ENCODE results near the gene NAA35. TPM values are rescaled to one million over a fixed set of nuclear protein-coding genes. Genes with fewer than 3 reads are reported as not detected.

The NAA35 gene
- total and polyA plus RNA-seq, 2 experiments from 2014 or later, result 29.2 to 31.6 TPM

DNA sequence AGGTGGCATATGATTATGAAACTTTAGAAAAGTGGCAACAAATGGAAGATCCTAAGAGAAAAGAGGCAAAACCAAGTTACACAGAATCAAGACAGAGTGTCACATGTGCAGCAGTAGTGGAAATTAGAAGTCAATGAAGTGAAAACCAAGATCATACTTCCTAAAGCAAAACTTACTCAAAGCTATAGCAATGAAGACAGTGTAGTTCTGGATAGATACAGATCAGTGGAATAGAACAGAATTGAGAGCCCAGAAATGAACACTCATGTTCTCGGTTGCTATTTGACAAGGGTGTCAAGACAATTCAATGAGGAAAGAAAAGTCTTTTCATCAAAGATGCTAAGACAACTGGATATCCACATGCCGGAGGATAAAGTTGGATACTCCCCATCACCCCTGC lies 43.5 kb downstream of the NAA35 start:
- Histone ChIP-seq H3K36me3 (ENCODE audit: insufficient read depth) (0 out of 2 replicates have a peak, but pooled peaks cover 5% of the 10 kb centered on the region), H3K27ac (ENCODE audit: low read depth) (no peak overlapping the region), H3K9me2 (ENCODE audit: insufficient read depth) (no peaks in the 10 kb centered on the region), H3K79me2 (replicated peaks; ENCODE audit: insufficient read depth) (no peaks in the 10 kb centered on the region; the same call in 1 of the 2 replicates), H3K4me2 (no peak overlapping the region), H3K27me3 (ENCODE audit: insufficient read depth) (no peaks in the 10 kb centered on the region), H3K4me1 (ENCODE audit: insufficient read depth) (no peaks in the 10 kb centered on the region), H4K20me1 (replicated peaks; ENCODE audit: insufficient read depth) (no peaks in the 10 kb centered on the region; the same call in 1 of the 2 replicates), H2AFZ (no peak overlapping the region), H3K4me3 (no peak overlapping the region), H3F3A (replicated peaks; ENCODE audit: low read depth) (no peaks in the 10 kb centered on the region)
- H3K27me3 Mint-ChIP-seq (ENCODE audit: insufficient read depth, low read depth, poor library complexity), result no peaks in the 10 kb centered on the region
- TF ChIP-seq CREB1 (CRISPR knock-in tag; IDR thresholded peaks at IDR 0.05; ENCODE audit: low read depth), result no peak
- TF ChIP-seq NANOG (IDR thresholded peaks at IDR 0.05; ENCODE audit: borderline replicate concordance), result no peak
- TF ChIP-seq, protein P1, sequence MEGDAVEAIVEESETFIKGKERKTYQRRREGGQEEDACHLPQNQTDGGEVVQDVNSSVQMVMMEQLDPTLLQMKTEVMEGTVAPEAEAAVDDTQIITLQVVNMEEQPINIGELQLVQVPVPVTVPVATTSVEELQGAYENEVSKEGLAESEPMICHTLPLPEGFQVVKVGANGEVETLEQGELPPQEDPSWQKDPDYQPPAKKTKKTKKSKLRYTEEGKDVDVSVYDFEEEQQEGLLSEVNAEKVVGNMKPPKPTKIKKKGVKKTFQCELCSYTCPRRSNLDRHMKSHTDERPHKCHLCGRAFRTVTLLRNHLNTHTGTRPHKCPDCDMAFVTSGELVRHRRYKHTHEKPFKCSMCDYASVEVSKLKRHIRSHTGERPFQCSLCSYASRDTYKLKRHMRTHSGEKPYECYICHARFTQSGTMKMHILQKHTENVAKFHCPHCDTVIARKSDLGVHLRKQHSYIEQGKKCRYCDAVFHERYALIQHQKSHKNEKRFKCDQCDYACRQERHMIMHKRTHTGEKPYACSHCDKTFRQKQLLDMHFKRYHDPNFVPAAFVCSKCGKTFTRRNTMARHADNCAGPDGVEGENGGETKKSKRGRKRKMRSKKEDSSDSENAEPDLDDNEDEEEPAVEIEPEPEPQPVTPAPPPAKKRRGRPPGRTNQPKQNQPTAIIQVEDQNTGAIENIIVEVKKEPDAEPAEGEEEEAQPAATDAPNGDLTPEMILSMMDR (conservative IDR thresholded peaks at IDR 0.05; ENCODE audit: low read depth in 2 of 2), result no peak
- no peak for TF ChIP-seq JUNB (IDR thresholded peaks at IDR 0.05; ENCODE audit: unreplicated experiment)
- H3K27ac Mint-ChIP-seq, result no peak overlapping the region
- no peaks in the 10 kb centered on the region for H3K9me3 Mint-ChIP-seq
- ATAC-seq (no peak), DNase-seq (ENCODE audit: low spot score) (no peak)
- no peak overlapping the region for H3K4me3 Mint-ChIP-seq
- no peaks in the 10 kb centered on the region for H3K4me1 Mint-ChIP-seq
- peaks cover 49% of the 10 kb centered on the region for H3K36me3 Mint-ChIP-seq (ENCODE audit: low read depth)

DNA sequence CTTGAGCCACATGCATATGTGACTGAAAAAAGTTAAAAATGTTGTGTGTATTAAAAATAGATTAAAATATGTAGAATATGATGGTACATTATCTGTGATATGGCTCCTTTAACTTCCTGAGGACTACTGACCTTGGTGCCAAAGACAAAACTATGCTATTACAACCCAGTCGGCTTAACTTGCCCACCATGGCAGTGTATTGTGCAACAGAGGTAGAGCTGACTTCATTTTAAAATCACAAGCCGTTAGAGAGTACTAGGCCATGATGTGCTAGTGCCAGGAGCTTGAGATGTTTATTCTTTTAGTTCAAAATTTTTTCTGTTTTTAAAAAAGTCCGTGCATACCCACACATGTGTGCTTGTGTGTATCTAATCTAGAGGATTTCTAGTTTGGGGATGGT lies 46.3 kb downstream of the NAA35 start:
- Histone ChIP-seq H4K20me1 (replicated peaks; ENCODE audit: insufficient read depth) (no peaks in the 10 kb centered on the region; the same call in 1 of the 2 replicates), H3K36me3 (ENCODE audit: insufficient read depth) (no peaks in the 10 kb centered on the region), H3K79me2 (replicated peaks; ENCODE audit: insufficient read depth) (no peaks in the 10 kb centered on the region; the same call in 1 of the 2 replicates), H3K27me3 (ENCODE audit: insufficient read depth) (no peaks in the 10 kb centered on the region), H3K27ac (ENCODE audit: low read depth) (no peak overlapping the region), H3K9me2 (ENCODE audit: insufficient read depth) (0 out of 2 replicates have a peak, but pooled peaks cover 4% of the 10 kb centered on the region), H3F3A (replicated peaks; ENCODE audit: low read depth) (no peaks in the 10 kb centered on the region), H2AFZ (no peak overlapping the region), H3K4me3 (no peak overlapping the region), H3K4me1 (ENCODE audit: insufficient read depth) (no peaks in the 10 kb centered on the region), H3K4me2 (no peak overlapping the region)
- Mint-ChIP-seq H3K27me3 (ENCODE audit: insufficient read depth, low read depth, poor library complexity) (no peaks in the 10 kb centered on the region), H3K27ac (no peak overlapping the region), H3K36me3 (ENCODE audit: low read depth) (peaks cover 51% of the 10 kb centered on the region), H3K4me3 (no peak overlapping the region), H3K9me3 (no peaks in the 10 kb centered on the region), H3K4me1 (no peaks in the 10 kb centered on the region)
- no peak for DNase-seq (ENCODE audit: low spot score)
- no peak for ATAC-seq
- TF ChIP-seq, protein P1 (conservative IDR thresholded peaks at IDR 0.05; ENCODE audit: low read depth in 2 of 2), result no peak
- TF ChIP-seq, protein P2, sequence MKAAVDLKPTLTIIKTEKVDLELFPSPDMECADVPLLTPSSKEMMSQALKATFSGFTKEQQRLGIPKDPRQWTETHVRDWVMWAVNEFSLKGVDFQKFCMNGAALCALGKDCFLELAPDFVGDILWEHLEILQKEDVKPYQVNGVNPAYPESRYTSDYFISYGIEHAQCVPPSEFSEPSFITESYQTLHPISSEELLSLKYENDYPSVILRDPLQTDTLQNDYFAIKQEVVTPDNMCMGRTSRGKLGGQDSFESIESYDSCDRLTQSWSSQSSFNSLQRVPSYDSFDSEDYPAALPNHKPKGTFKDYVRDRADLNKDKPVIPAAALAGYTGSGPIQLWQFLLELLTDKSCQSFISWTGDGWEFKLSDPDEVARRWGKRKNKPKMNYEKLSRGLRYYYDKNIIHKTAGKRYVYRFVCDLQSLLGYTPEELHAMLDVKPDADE (IDR thresholded peaks at IDR 0.05), result no peak
- TF ChIP-seq JUNB (IDR thresholded peaks at IDR 0.05; ENCODE audit: unreplicated experiment) (no peak), CREB1 (CRISPR knock-in tag; IDR thresholded peaks at IDR 0.05; ENCODE audit: low read depth) (no peak), ZNF114 (CRISPR knock-in tag; IDR thresholded peaks at IDR 0.05) (no peak), ZNF331 (CRISPR knock-in tag; IDR thresholded peaks at IDR 0.05; ENCODE audit: low read depth) (no peak), STAT1 (IDR thresholded peaks at IDR 0.05; ENCODE audit: unreplicated experiment) (no peak), EZH2phosphoT487 (IDR thresholded peaks at IDR 0.05; ENCODE audit: unreplicated experiment) (no peak)
- TF ChIP-seq, protein P3, sequence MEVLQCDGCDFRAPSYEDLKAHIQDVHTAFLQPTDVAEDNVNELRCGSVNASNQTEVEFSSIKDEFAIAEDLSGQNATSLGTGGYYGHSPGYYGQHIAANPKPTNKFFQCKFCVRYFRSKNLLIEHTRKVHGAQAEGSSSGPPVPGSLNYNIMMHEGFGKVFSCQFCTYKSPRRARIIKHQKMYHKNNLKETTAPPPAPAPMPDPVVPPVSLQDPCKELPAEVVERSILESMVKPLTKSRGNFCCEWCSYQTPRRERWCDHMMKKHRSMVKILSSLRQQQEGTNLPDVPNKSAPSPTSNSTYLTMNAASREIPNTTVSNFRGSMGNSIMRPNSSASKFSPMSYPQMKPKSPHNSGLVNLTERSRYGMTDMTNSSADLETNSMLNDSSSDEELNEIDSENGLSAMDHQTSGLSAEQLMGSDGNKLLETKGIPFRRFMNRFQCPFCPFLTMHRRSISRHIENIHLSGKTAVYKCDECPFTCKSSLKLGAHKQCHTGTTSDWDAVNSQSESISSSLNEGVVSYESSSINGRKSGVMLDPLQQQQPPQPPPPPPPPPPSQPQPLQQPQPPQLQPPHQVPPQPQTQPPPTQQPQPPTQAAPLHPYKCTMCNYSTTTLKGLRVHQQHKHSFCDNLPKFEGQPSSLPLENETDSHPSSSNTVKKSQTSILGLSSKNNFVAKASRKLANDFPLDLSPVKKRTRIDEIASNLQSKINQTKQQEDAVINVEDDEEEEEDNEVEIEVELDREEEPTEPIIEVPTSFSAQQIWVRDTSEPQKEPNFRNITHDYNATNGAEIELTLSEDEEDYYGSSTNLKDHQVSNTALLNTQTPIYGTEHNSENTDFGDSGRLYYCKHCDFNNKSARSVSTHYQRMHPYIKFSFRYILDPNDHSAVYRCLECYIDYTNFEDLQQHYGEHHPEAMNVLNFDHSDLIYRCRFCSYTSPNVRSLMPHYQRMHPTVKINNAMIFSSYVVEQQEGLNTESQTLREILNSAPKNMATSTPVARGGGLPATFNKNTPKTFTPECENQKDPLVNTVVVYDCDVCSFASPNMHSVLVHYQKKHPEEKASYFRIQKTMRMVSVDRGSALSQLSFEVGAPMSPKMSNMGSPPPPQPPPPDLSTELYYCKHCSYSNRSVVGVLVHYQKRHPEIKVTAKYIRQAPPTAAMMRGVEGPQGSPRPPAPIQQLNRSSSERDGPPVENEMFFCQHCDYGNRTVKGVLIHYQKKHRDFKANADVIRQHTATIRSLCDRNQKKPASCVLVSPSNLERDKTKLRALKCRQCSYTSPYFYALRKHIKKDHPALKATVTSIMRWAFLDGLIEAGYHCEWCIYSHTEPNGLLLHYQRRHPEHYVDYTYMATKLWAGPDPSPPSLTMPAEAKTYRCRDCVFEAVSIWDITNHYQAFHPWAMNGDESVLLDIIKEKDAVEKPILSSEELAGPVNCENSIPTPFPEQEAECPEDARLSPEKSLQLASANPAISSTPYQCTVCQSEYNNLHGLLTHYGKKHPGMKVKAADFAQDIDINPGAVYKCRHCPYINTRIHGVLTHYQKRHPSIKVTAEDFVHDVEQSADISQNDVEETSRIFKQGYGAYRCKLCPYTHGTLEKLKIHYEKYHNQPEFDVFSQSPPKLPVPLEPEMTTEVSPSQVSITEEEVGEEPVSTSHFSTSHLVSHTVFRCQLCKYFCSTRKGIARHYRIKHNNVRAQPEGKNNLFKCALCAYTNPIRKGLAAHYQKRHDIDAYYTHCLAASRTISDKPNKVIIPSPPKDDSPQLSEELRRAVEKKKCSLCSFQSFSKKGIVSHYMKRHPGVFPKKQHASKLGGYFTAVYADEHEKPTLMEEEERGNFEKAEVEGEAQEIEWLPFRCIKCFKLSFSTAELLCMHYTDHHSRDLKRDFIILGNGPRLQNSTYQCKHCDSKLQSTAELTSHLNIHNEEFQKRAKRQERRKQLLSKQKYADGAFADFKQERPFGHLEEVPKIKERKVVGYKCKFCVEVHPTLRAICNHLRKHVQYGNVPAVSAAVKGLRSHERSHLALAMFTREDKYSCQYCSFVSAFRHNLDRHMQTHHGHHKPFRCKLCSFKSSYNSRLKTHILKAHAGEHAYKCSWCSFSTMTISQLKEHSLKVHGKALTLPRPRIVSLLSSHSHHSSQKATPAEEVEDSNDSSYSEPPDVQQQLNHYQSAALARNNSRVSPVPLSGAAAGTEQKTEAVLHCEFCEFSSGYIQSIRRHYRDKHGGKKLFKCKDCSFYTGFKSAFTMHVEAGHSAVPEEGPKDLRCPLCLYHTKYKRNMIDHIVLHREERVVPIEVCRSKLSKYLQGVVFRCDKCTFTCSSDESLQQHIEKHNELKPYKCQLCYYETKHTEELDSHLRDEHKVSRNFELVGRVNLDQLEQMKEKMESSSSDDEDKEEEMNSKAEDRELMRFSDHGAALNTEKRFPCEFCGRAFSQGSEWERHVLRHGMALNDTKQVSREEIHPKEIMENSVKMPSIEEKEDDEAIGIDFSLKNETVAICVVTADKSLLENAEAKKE (CRISPR knock-in tag; IDR thresholded peaks at IDR 0.05), result no peak

Data from GM23338 (cell line).